ENCODE measurements around the gene POC1A. TPM values are rescaled to one million over a fixed set of nuclear protein-coding genes. Genes with fewer than 3 reads are reported as not detected.
"Not testable (repeated sequence)": the region's sequence is repeated elsewhere in the genome, so short reads cannot be mapped to it uniquely, and the experiment has no call there.

Gene POC1A
- total and polyA plus RNA-seq, 9 donors, result 3.1 to 7.5 (median 5.6) TPM

- 91% methylated on average over 6 of the region's 6 CpGs for WGBS (ENCODE audit: insufficient coverage)
- Histone ChIP-seq H3K36me3 (ENCODE audit: control insufficient read depth, insufficient read depth, low read length) (no peaks in the 10 kb centered on the region), H3K27ac (ENCODE audit: low read length) (no peak overlapping the region), H3K4me1 (ENCODE audit: control insufficient read depth, insufficient read depth, low read length) (peaks cover 9% of the 10 kb centered on the region), H3K9me3 (replicated peaks; ENCODE audit: control insufficient read depth, low read depth, low read length) (no peaks in the 10 kb centered on the region), H3K4me3 (ENCODE audit: low read length) (no peak overlapping the region), H3K27me3 (ENCODE audit: control insufficient read depth, insufficient read depth, low read length) (no peaks in the 10 kb centered on the region)
- no peak for DNase-seq
Observed at GRCh38 chr3:52185311-52185710, 31.1 kb upstream of the POC1A start.

GRCh38 chr3:52184690-52185089, 30.5 kb upstream of the POC1A start:
- no peaks in the 10 kb centered on the region for H3K36me3 ChIP-seq (ENCODE audit: control insufficient read depth, insufficient read depth, low read length)
- no peak for DNase-seq
- no peak overlapping the region for H3K27ac ChIP-seq (ENCODE audit: low read length)
- WGBS (ENCODE audit: insufficient coverage), result 88% methylated on average over 5 of the region's 8 CpGs
- H3K9me3 ChIP-seq (replicated peaks; ENCODE audit: control insufficient read depth, low read depth, low read length), result no peaks in the 10 kb centered on the region
- peaks cover 3% of the 10 kb centered on the region for H3K4me1 ChIP-seq (ENCODE audit: control insufficient read depth, insufficient read depth, low read length)
- no peak overlapping the region for H3K4me3 ChIP-seq (ENCODE audit: low read length)
- H3K27me3 ChIP-seq (ENCODE audit: control insufficient read depth, insufficient read depth, low read length), result no peaks in the 10 kb centered on the region

- Histone ChIP-seq H3K27ac (ENCODE audit: low read length) (no peak overlapping the region), H3K27me3 (ENCODE audit: control insufficient read depth, insufficient read depth, low read length) (no peaks in the 10 kb centered on the region), H3K36me3 (ENCODE audit: control insufficient read depth, insufficient read depth, low read length) (no peaks in the 10 kb centered on the region), H3K9me3 (replicated peaks; ENCODE audit: control insufficient read depth, low read depth, low read length) (no peaks in the 10 kb centered on the region), H3K4me1 (ENCODE audit: control insufficient read depth, insufficient read depth, low read length) (peaks cover 2% of the 10 kb centered on the region), H3K4me3 (ENCODE audit: low read length) (no peak overlapping the region)
- 33% methylated on average over 1 of the region's 7 CpGs for WGBS (ENCODE audit: insufficient coverage)
- DNase-seq, result no peak
Observed at GRCh38 chr3:52183786-52184445, 29.7 kb upstream of the POC1A start.

- Histone ChIP-seq H3K9me3 (replicated peaks; ENCODE audit: control insufficient read depth, low read depth, low read length) (no peaks in the 10 kb centered on the region), H3K4me1 (ENCODE audit: control insufficient read depth, insufficient read depth, low read length) (peaks cover 2% of the 10 kb centered on the region), H3K27me3 (ENCODE audit: control insufficient read depth, insufficient read depth, low read length) (no peaks in the 10 kb centered on the region), H3K27ac (ENCODE audit: low read length) (no peak overlapping the region), H3K4me3 (ENCODE audit: low read length) (no peak overlapping the region), H3K36me3 (ENCODE audit: control insufficient read depth, insufficient read depth, low read length) (no peaks in the 10 kb centered on the region)
- DNase-seq, result no peak
- 95% methylated on average over 3 of the region's 4 CpGs for WGBS (ENCODE audit: insufficient coverage)
Observed at GRCh38 chr3:52182691-52183090, 28.5 kb upstream of the POC1A start.

- no peak for DNase-seq
- WGBS (ENCODE audit: insufficient coverage), result 61% methylated on average over 3 of the region's 5 CpGs
- H3K27ac ChIP-seq (ENCODE audit: low read length), result no peak overlapping the region
- H3K9me3 ChIP-seq (replicated peaks; ENCODE audit: control insufficient read depth, low read depth, low read length), result no peaks in the 10 kb centered on the region
- no peak overlapping the region for H3K4me3 ChIP-seq (ENCODE audit: low read length)
- H3K36me3 ChIP-seq (ENCODE audit: control insufficient read depth, insufficient read depth, low read length), result no peaks in the 10 kb centered on the region
- H3K4me1 ChIP-seq (ENCODE audit: control insufficient read depth, insufficient read depth, low read length), result peaks cover 2% of the 10 kb centered on the region
- no peaks in the 10 kb centered on the region for H3K27me3 ChIP-seq (ENCODE audit: control insufficient read depth, insufficient read depth, low read length)
Observed at GRCh38 chr3:52182196-52182595, 28.0 kb upstream of the POC1A start.

- H3K4me3 ChIP-seq (ENCODE audit: low read length), result no peak overlapping the region
- no peaks in the 10 kb centered on the region for H3K36me3 ChIP-seq (ENCODE audit: control insufficient read depth, insufficient read depth, low read length)
- H3K4me1 ChIP-seq (ENCODE audit: control insufficient read depth, insufficient read depth, low read length), result peaks cover 2% of the 10 kb centered on the region
- H3K27me3 ChIP-seq (ENCODE audit: control insufficient read depth, insufficient read depth, low read length), result no peaks in the 10 kb centered on the region
- no peak for DNase-seq
- no peaks in the 10 kb centered on the region for H3K9me3 ChIP-seq (replicated peaks; ENCODE audit: control insufficient read depth, low read depth, low read length)
- H3K27ac ChIP-seq (ENCODE audit: low read length), result no peak overlapping the region
- 46% methylated on average over 4 of the region's 4 CpGs for WGBS (ENCODE audit: insufficient coverage)
Observed at GRCh38 chr3:52181543-52181942, 27.3 kb upstream of the POC1A start.

GRCh38 chr3:52178537-52178936, 24.3 kb upstream of the POC1A start:
- H3K27me3 ChIP-seq (ENCODE audit: control insufficient read depth, insufficient read depth, low read length), result no peaks in the 10 kb centered on the region
- no peaks in the 10 kb centered on the region for H3K4me1 ChIP-seq (ENCODE audit: control insufficient read depth, insufficient read depth, low read length)
- no peak overlapping the region for H3K4me3 ChIP-seq (ENCODE audit: low read length)
- 70% methylated on average over 1 of the region's 1 CpG for WGBS (ENCODE audit: insufficient coverage)
- H3K9me3 ChIP-seq (replicated peaks; ENCODE audit: control insufficient read depth, low read depth, low read length), result no peaks in the 10 kb centered on the region
- no peak for DNase-seq
- no peak overlapping the region for H3K27ac ChIP-seq (ENCODE audit: low read length)
- H3K36me3 ChIP-seq (ENCODE audit: control insufficient read depth, insufficient read depth, low read length), result no peaks in the 10 kb centered on the region

- H3K4me3 ChIP-seq (ENCODE audit: low read length); H3K27ac ChIP-seq (ENCODE audit: low read length); H3K4me1 ChIP-seq (ENCODE audit: control insufficient read depth, insufficient read depth, low read length); DNase-seq; H3K27me3 ChIP-seq (ENCODE audit: control insufficient read depth, insufficient read depth, low read length); H3K9me3 ChIP-seq (replicated peaks; ENCODE audit: control insufficient read depth, low read depth, low read length); H3K36me3 ChIP-seq (ENCODE audit: control insufficient read depth, insufficient read depth, low read length): not testable (repeated sequence)
- 83% methylated on average over 4 of the region's 4 CpGs for WGBS (ENCODE audit: insufficient coverage)
Observed at GRCh38 chr3:52178126-52178525, 23.9 kb upstream of the POC1A start.

GRCh38 chr3:52177701-52178042, 23.4 kb upstream of the POC1A start:
- Histone ChIP-seq H3K4me1 (ENCODE audit: control insufficient read depth, insufficient read depth, low read length) (no peaks in the 10 kb centered on the region), H3K27me3 (ENCODE audit: control insufficient read depth, insufficient read depth, low read length) (no peaks in the 10 kb centered on the region), H3K27ac (ENCODE audit: low read length) (no peak overlapping the region), H3K4me3 (ENCODE audit: low read length) (no peak overlapping the region), H3K36me3 (ENCODE audit: control insufficient read depth, insufficient read depth, low read length) (no peaks in the 10 kb centered on the region), H3K9me3 (replicated peaks; ENCODE audit: control insufficient read depth, low read depth, low read length) (no peaks in the 10 kb centered on the region)
- 70% methylated on average over 4 of the region's 5 CpGs for WGBS (ENCODE audit: insufficient coverage)
- no peak for DNase-seq

GRCh38 chr3:52176951-52177700, 22.9 kb upstream of the POC1A start:
- no peaks in the 10 kb centered on the region for H3K4me1 ChIP-seq (ENCODE audit: control insufficient read depth, insufficient read depth, low read length)
- WGBS (ENCODE audit: insufficient coverage), result 76% methylated on average over 12 of the region's 15 CpGs
- no peak overlapping the region for H3K4me3 ChIP-seq (ENCODE audit: low read length)
- H3K27me3 ChIP-seq (ENCODE audit: control insufficient read depth, insufficient read depth, low read length), result no peaks in the 10 kb centered on the region
- no peaks in the 10 kb centered on the region for H3K36me3 ChIP-seq (ENCODE audit: control insufficient read depth, insufficient read depth, low read length)
- no peak for DNase-seq
- H3K9me3 ChIP-seq (replicated peaks; ENCODE audit: control insufficient read depth, low read depth, low read length), result no peaks in the 10 kb centered on the region
- H3K27ac ChIP-seq (ENCODE audit: low read length), result no peak overlapping the region

Measured in muscle of leg (tissue), 11 donors.